ENCODE data around the gene TRAF4. TPM values are rescaled to one million over a fixed set of nuclear protein-coding genes. Genes with fewer than 3 reads are reported as not detected.

Gene TRAF4
- total RNA-seq, 4 donors from 2014 or later: 3.4 to 10.8 (median 4.7) TPM

- Histone ChIP-seq H3K9me3 (no peaks in the 10 kb centered on the region), H3K27ac (peak overlapping the region in 1 of 4 donors; percentile 31), H3K27me3 (no peaks in the 10 kb centered on the region), H3K36me3 (peaks cover 0 to 27% of the 10 kb centered on the region in 2 donors), H3K4me1 (peaks cover 0 to 63% (median 15%) of the 10 kb centered on the region in 3 donors), H3K4me3 (no peak overlapping the region)
- TF ChIP-seq CTCF (IDR thresholded peaks at IDR 0.05) (no peak), EP300 (IDR thresholded peaks at IDR 0.05) (no peak), POLR2AphosphoS5 (IDR thresholded peaks at IDR 0.05) (no peak), POLR2A (IDR thresholded peaks at IDR 0.05) (no peak)
- no peak for ATAC-seq
- 64 to 96% methylated on average over 2 to 5 of the region's 18 CpGs for WGBS, 2 donors (ENCODE audit: low coverage in 1 of 2)
Observed at GRCh38 chr17:28747801-28748750, 4.3 kb downstream of the TRAF4 start.

- Histone ChIP-seq H3K9me3 (no peaks in the 10 kb centered on the region), H3K4me1 (peaks cover 0 to 57% (median 15%) of the 10 kb centered on the region in 3 donors), H3K36me3 (peaks cover 0 to 27% of the 10 kb centered on the region in 2 donors), H3K27me3 (no peaks in the 10 kb centered on the region), H3K4me3 (no peak overlapping the region), H3K27ac (peak overlapping the region in 2 of 4 donors; percentile 31 to 53)
- WGBS, 2 donors (ENCODE audit: low coverage in 1 of 2): 65% methylated on average over 6 of the region's 18 CpGs; no CpG with 5 or more reads in 1 of the 2 donors
- ATAC-seq: no peak
- TF ChIP-seq POLR2A (IDR thresholded peaks at IDR 0.05): no peak
- TF ChIP-seq EP300 (IDR thresholded peaks at IDR 0.05): no peak
- TF ChIP-seq CTCF (IDR thresholded peaks at IDR 0.05): no peak
- TF ChIP-seq POLR2AphosphoS5 (IDR thresholded peaks at IDR 0.05): no peak
Observed at GRCh38 chr17:28748852-28749515, 5.2 kb downstream of the TRAF4 start.

GRCh38 chr17:28749516-28750177 is 5.8 kb downstream of the TRAF4 start:
- Histone ChIP-seq H3K27me3 (no peaks in the 10 kb centered on the region), H3K27ac (peak overlapping the region in 3 of 4 donors; percentile 7 to 53 (median 45)), H3K9me3 (no peaks in the 10 kb centered on the region), H3K36me3 (peaks cover 0 to 27% of the 10 kb centered on the region in 2 donors), H3K4me3 (no peak overlapping the region), H3K4me1 (peaks cover 0 to 50% (median 15%) of the 10 kb centered on the region in 3 donors)
- WGBS, 2 donors (ENCODE audit: low coverage in 1 of 2): 11 to 47% methylated on average over 1 to 3 of the region's 11 CpGs
- no peak for ATAC-seq
- TF ChIP-seq POLR2A (IDR thresholded peaks at IDR 0.05) (no peak), EP300 (IDR thresholded peaks at IDR 0.05) (no peak), POLR2AphosphoS5 (IDR thresholded peaks at IDR 0.05) (no peak), CTCF (IDR thresholded peaks at IDR 0.05) (no peak)

GRCh38 chr17:28750178-28751047 is 6.6 kb downstream of the TRAF4 start:
- TF ChIP-seq POLR2AphosphoS5 (IDR thresholded peaks at IDR 0.05) (peak; percentile 49), CTCF (IDR thresholded peaks at IDR 0.05) (peak in 3 of 4 experiments; percentile 99 to 100 (median 100)), POLR2A (IDR thresholded peaks at IDR 0.05) (no peak), EP300 (IDR thresholded peaks at IDR 0.05) (no peak)
- WGBS, 2 donors (ENCODE audit: low coverage in 1 of 2): 43 to 51% methylated on average over 10 of the region's 20 CpGs
- Histone ChIP-seq H3K27me3 (no peaks in the 10 kb centered on the region), H3K9me3 (no peaks in the 10 kb centered on the region), H3K4me1 (peaks cover 0 to 42% (median 8%) of the 10 kb centered on the region in 3 donors), H3K4me3 (no peak overlapping the region), H3K36me3 (peaks cover 0 to 27% of the 10 kb centered on the region in 2 donors), H3K27ac (peak overlapping the region in 2 of 4 donors; percentile 31 to 53)
- ATAC-seq: peak; percentile 87
